GM06990 (cell line): ENCODE results near the gene CMSS1.

Experiments used
- DNase-seq: peaks from one replicate; pipeline ENCODE4 v3.0.0-alpha.2; 2011; ENCODE audit not compliant: insufficient read length; ENCODE audit errors: extremely low read depth
- H3K27me3 ChIP-seq: replicated peaks from 2 replicates; pipeline ENCODE4 v1.6.0; 2011; ENCODE audit warnings: low read length; ENCODE audit not compliant: control insufficient read depth, insufficient read depth
- H3K36me3 ChIP-seq: 2 replicates; pipeline ENCODE4 v1.5.1; 2011; ENCODE audit warnings: low read length; ENCODE audit not compliant: control insufficient read depth, insufficient read depth
- H3K4me3 ChIP-seq: replicated peaks from 2 replicates; pipeline ENCODE4 v1.5.1; 2011; ENCODE audit warnings: low read depth, mild to moderate bottlenecking, control low read depth, low read length
- TF ChIP-seq, protein P1 (sequence below): IDR thresholded peaks from 2 replicates; pipeline ENCODE4 v1.5.1; 2011; ENCODE audit warnings: low read length, control low read depth, mild to moderate bottlenecking, inconsistent platforms; ENCODE audit not compliant: insufficient read depth, poor library complexity, severe bottlenecking

The CMSS1 gene

DNA sequence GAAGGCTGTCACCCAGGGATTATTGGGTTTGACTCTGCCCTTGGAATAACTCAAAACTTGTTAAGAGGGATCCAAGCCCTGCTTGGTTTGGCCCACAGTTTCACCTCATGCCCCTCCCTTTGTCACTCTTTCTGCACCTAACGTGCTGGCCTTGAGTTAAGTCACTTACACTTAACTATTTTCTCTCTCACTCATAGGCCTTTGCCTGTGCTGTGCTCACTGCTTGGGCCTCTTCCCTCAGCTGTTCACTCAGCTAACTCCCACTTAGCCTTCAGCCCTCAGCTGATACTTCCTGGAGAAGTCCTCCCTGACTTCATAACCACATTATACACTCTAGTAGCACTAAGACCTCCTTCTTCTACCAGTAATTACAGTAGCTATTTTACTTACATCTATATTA lies 133.3 kb downstream of the CMSS1 start:
- DNase-seq, result no peak
- TF ChIP-seq, protein P1, sequence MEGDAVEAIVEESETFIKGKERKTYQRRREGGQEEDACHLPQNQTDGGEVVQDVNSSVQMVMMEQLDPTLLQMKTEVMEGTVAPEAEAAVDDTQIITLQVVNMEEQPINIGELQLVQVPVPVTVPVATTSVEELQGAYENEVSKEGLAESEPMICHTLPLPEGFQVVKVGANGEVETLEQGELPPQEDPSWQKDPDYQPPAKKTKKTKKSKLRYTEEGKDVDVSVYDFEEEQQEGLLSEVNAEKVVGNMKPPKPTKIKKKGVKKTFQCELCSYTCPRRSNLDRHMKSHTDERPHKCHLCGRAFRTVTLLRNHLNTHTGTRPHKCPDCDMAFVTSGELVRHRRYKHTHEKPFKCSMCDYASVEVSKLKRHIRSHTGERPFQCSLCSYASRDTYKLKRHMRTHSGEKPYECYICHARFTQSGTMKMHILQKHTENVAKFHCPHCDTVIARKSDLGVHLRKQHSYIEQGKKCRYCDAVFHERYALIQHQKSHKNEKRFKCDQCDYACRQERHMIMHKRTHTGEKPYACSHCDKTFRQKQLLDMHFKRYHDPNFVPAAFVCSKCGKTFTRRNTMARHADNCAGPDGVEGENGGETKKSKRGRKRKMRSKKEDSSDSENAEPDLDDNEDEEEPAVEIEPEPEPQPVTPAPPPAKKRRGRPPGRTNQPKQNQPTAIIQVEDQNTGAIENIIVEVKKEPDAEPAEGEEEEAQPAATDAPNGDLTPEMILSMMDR, result no peak
- Histone ChIP-seq H3K27me3 (no peaks in the 10 kb centered on the region), H3K4me3 (no peak overlapping the region), H3K36me3 (no peaks in the 10 kb centered on the region; the same call in 1 of the 2 replicates)

DNA sequence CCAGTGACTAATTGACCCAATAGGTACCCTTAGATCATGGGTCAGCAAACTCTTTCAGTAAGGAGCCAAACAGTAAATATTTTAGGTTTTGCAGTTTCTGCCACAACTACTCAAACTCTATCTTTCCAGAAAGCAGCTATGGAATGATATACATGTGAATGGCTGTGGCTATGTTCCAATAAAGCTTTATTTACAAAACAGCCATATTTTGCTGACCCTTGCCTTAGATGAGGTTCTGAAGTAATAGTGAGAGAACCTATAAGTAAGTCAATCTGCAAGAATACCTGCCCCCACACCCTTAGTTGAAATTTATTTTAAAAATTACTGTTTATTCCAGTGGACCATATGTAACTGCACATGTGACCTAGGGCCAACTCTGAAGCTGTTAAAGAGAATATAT lies 134.0 kb downstream of the CMSS1 start:
- Histone ChIP-seq H3K27me3 (no peaks in the 10 kb centered on the region), H3K4me3 (no peak overlapping the region), H3K36me3 (no peaks in the 10 kb centered on the region; the same call in 1 of the 2 replicates)
- DNase-seq, result no peak
- TF ChIP-seq, protein P1, result no peak

DNA sequence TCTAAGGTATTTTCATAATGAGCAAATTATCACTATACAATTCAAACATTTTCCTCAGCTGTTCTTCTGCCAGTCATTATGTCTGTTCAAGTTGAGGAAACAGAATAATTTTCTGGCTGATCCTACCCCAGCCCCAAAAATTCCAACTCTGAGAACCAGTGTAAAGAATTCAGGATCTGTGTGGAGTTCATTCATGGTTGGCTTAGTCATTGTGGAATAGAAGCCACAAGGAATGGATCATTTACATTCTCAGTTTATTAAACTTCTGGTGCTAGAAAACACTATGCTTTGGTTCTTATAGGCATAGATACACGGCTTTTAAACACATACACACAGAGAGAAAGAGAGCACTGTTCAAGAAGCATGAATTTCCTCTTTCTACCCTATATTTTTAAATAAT lies 134.6 kb downstream of the CMSS1 start:
- TF ChIP-seq, protein P1, result no peak

DNA sequence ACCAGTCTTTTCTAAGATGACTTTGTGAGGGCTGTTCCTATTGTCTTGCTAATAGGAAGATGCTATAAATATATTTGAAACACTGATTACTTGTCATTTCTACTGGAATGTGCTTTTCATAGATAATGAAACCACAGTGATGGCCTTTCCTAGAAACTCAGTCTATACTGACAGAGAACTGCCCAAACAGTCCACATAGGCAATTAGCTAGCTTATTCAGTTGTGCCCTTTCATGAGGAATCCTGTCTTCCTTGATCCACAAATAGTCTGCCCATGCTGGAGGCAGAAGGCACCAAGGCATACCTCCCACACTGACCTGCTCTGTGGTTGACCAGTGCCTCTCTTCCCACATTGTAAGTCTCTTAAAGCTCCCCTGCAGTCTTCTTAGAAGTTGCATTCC lies 135.9 kb downstream of the CMSS1 start:
- DNase-seq, result no peak
- no peaks in the 10 kb centered on the region for H3K27me3 ChIP-seq
- TF ChIP-seq, protein P1, result no peak
- H3K4me3 ChIP-seq, result no peak overlapping the region
- no peaks in the 10 kb centered on the region; the same call in 1 of the 2 replicates for H3K36me3 ChIP-seq

More for the DNA sequence above, 134.6 kb downstream of the CMSS1 start:
- Histone ChIP-seq H3K36me3 (no peaks in the 10 kb centered on the region; the same call in 1 of the 2 replicates), H3K27me3 (no peaks in the 10 kb centered on the region), H3K4me3 (no peak overlapping the region)
- no peak for DNase-seq

DNA sequence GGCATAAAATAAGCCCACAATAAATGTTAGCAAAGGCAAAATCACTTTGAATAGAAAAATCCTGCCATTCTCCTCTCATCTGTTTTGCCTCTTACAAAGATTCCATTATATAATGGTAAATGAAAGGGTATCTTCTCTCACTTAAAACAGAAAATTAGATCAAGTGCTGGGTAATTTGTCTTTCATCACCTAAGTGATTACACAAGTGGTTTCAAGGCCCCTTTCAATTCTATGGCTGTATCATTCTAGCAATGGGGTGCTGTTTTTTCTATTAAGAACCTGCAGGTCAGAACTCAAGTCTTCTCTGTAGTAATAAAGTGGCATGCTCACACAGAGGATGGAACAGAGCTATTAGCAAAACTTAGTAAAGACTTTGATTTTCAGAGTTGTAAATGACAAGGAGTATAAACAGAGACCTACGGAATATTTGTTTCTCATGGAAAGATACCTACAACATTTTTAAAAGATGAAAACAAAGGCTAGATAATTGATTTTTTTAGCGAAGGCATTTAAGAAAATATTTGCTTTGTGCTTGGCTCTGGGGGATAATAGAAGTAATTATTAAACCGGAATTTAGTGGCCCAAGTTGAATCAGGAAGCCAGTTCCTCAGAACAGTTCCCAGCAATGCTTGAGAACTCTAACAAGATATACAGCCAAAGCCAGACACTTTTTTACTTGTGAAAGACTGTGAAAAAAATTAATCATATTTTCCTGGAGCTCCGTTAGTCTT lies 137.4 kb downstream of the CMSS1 start:
- H3K36me3 ChIP-seq, result no peaks in the 10 kb centered on the region; the same call in 1 of the 2 replicates
- TF ChIP-seq, protein P1, result no peak
- no peaks in the 10 kb centered on the region for H3K27me3 ChIP-seq
- no peak overlapping the region for H3K4me3 ChIP-seq
- DNase-seq, result no peak
